ENCODE data around the gene CDS2. TPM values are rescaled to one million over a fixed set of nuclear protein-coding genes. Genes with fewer than 3 reads are reported as not detected.
A peak's percentile ranks its signal among the peaks of the same experiment; 100 is the strongest.

Gene CDS2
- total RNA-seq, 1 experiment from 2014 or later, result 42.0 TPM

DNA sequence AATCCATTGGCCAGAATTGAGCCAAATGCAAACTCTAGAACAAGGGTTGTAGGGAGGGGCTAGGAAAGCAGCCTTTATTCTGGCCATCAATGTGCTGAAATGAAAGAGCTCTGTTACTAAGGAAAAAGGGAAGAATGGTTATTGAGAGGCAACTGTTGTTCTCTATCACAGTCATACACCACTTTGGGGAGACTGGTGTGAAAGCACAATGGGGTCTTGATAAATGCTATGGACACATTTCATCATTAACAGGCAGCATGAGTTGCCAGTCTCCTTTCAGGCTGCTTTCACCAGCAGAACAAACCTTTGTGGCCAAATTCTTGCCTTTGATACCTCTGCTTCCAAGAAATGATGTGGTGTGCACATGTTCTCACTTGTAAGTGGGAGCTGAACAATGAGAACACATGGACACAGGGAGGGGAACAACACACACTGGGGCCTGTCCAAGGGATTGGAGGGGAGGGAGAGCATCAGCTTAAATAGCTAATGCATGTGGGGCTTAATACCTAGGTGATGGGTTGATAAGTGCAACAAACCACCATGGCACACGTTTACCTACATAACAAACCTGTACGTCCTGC is 86.2 kb downstream of the CDS2 start:
- DNase-seq (ENCODE audit: low read depth), result no peak

DNA sequence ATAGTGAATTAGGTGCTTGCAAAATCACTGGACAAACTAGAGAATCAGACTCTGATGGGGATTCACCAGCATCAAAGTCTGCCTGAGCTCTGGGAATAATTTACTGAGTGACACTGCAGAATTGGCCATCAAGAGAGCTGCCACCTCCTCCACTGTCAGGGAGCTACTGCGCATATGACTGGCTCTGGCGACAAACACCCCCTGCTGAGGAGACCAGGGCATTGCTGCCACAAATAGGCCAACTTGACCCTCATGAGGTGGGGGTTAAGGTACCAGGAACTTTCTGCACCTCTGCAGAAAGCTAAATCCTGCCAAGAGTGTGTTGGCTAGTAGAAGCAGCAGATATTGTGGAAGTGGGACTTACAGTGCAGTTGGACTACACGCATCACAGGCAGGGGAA is 88.0 kb downstream of the CDS2 start:
- DNase-seq (ENCODE audit: low read depth), result no peak

DNA sequence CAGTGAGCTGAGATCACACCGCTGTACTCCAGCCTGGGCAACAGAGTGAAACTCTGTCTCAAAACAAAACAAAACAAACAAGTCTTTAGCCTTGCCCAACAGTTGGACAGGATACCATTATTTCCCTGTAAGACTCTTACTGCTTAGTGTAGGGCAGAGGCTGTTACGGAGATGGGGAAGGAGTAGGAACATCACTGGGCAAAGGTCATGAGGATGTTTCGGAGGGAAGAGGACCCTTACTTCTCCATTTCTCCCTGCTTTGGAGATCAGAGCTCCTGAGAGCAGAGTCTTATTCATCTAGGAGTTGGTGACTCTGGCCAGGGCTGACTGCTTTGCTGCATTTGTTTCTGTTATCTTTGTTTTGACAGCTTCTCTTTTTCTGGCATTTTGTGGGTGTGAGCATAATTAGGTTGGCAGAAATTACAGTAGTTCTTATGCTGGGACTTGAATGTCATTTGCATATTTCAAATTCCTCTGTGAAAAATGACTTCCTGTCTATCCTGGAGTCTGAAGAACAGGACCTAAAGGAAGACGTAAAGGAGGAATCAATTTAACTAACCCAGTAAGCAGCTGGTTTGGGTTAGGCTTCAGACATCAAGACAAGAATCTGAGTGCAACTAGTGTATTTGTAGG is 89.0 kb downstream of the CDS2 start:
- peak; percentile 62 for DNase-seq (ENCODE audit: low read depth)

DNA sequence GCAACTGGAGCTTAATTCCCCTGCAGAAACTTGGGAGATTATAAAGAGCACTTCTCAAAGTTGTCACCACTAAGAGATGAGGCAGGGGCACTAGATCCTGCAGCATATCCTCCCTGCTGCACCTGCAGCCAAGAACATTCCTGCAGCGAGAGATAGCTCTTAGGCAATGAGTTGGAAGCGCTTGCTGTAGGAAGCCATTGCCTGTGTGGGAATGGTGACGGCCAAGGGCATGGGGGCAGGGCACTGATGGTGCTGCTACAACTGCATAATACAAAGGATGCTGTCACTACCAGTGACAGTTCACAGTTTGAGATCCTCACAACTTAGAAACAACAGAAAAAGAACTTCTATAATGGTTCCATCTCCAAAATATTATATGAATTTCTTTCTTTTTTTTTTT is 89.9 kb downstream of the CDS2 start:
- DNase-seq (ENCODE audit: low read depth), result no peak

DNA sequence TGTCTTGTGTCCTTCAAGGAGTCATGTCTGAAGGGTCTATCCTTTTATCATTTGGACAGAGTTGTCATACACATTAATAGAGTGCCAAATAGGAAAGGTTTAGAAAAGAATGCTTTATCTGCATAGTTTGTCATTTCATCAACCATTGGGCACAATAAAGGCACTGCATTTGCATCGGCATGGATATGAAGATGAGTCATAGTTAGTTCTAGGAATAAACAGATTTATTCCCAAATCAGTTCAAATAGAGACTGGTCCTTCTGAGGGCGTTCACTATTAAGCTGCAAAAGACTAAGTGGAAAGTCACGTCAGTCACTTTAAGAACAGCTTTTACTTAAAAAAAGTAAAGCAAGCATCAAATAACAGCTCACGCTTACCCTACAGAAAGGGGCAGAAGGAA is 90.8 kb downstream of the CDS2 start:
- no peak for DNase-seq (ENCODE audit: low read depth)

DNA sequence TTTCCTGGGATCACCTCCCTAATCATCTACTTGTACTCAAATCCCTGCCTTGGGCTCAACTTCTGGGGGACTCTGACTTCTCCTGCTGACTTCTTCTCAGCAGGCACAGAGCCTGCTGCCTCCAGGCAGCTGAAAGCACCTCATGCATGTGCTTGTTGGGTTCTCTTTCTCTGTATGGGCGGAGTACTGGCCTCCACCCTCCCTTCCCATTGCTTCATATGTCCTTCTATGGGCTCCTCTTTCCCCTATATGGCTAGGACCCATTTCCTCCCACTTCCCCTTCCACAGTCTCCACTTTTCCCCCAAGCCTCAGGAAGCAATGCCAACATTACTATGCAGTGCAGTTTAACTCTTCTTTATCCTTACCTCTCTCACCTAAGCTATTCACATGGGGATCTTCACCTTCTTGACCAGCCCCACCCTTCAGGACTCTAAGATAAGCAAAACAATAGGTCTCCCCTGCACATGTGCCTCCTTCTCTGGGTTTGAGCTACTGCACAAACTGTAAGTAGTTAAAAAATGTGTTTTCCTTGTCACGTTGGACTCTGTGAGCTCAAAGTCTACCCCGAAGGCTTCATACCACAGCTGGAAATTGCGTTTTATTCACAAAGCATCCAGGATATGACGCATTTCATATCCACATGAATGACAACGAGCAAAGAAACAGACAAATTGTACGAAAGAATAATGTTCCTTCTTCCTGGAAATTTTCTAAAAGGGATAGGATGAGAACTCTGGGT is 93.7 kb downstream of the CDS2 start:
- no peak for DNase-seq (ENCODE audit: low read depth)

DNA sequence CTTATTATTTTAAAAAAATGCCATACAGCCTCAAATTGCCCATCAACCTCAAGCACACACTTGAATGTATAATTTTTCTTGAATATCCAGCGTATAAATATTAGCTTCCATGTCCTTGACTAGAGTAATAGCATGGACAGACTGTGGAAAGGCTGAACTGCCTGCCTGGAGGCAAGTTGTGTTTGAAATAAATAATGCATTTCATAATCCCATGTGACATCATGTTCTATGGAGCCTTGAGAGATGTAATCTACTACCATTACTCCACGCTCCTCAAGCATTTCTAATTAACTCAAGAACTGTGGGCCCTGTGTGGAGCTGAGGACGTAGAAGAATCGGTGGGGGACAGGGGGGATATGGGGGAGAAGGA is 94.2 kb downstream of the CDS2 start:
- DNase-seq (ENCODE audit: low read depth), result no peak

DNA sequence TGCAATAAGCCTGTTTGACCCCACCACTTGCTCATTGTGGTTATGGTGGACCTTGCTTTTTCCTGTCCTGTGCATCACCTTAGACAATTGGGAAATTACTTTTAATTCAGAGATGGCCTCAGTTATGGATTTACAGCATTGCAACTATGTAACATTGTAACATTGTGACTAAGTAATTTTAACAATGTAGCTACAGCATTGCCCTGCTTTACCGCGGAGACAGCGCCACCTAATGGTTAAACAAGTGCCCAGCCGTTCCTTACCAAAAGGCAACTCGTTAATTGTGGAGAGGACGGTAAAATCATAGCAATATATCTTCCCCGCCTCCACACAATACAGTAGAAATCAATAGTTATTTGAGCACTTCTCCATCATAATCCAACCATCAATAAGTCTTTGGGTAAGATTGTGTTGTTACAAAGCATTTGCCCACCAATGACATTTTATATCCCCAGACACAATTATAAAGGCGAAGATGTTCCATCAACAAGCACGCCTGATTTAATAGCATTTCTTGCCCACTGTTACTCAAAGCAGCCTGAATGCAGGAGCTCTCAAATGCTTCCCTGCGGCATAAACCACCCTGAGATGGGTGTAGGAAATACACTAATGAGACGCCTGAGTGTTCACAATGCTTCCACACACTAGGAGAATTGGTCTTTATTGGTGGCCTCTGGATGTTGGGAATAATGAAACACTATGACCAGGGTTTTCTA is 96.3 kb downstream of the CDS2 start:
- peak; percentile 69 for DNase-seq (ENCODE audit: low read depth)

DNA sequence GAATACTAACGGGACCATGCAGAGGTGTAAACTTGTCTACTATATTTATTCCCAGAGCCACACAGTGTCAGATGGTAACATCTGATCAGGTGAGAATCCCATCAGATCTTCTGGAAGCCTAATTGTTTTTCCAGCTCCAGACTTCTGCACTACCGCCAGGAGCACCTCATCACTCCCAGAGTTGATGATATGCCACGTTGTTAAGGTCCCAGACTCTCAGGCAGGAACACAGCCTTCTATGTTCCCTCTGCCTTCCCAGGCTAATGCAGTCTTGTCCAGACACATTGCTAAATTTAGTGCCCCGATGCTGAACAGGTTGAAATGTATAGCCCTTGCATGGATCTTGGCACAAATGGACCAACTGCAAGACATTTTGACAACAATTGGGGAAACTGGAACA is 103.7 kb downstream of the CDS2 start:
- no peak for DNase-seq (ENCODE audit: low read depth)

DNA sequence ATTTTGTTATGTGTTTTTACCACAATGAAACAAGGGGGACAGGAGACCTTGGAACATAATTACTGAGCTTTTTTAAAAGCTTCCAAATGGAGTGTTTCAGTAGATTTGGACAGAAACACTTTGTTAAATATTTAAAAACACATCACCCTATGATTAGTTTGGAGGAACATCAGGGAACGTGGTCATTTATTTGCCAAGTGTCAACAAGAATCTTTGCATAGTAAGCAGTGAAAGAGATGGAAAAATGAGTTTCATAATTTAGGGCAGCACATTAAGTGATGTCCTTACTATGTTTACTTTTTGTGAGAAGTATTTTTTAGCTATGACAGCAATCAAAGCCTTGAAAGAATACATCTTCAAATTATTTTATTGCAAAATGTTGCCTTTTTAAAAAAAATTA is 107.3 kb downstream of the CDS2 start:
- no peak for DNase-seq (ENCODE audit: low read depth)

DNA sequence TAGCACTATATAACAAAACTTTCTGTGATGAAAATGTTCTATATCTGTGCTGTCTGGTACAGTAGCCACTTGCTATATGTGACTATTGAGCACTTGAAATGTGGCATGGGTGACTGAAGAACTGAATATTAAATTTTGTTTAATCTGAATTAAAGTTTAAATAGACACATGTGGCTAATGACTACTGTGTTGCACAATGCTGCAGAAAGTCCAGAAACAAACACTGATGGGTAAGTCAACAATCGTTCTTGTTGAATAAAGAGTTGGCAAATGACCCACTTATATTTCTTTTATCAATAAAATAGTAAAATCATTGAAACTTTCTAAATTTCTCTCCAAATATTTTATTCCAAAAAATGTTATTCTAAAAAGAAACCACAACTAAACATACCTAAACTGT is 108.2 kb downstream of the CDS2 start:
- no peak for DNase-seq (ENCODE audit: low read depth)

Other genes starting within 250 kb of the CDS2 start
- 13.1 and 19.7 TPM in 2 replicates for gene SLC23A2, start 125.5 kb upstream of the CDS2 start, total RNA-seq (2014; rRNA removed; shearing (Covaris generic))
- gene TMEM230, start 13.9 kb upstream of the CDS2 start, total RNA-seq (2014; rRNA removed; shearing (Covaris generic)), result 303 and 326 TPM in 2 replicates
- 800 and 803 TPM in 2 replicates for gene PCNA, start 7.0 kb upstream of the CDS2 start, total RNA-seq (2014; rRNA removed; shearing (Covaris generic))
- not detected in 2 replicates for gene PROKR2, start 189.9 kb downstream of the CDS2 start, total RNA-seq (2014; rRNA removed; shearing (Covaris generic))

Data from M059J (cell line).